HG03280 (cell line): ENCODE measurements around the gene ZNF609.

Source experiments
- ATAC-seq: cut with Tn5 transposase; IDR thresholded peaks from one replicate; pipeline ENCODE4 v1.9.1; 2021; ENCODE audit warnings: mild to moderate bottlenecking, moderate library complexity; ENCODE audit not compliant: unreplicated experiment

Gene ZNF609

GRCh38 chr15:64687688-64688087 lies 227.3 kb downstream of the ZNF609 start:
- ATAC-seq = no peak

- ATAC-seq = no peak
These were observed 228.4 kb downstream of the ZNF609 start for GRCh38 chr15:64688770-64689169.

- no peak for ATAC-seq
These were observed 229.6 kb downstream of the ZNF609 start for GRCh38 chr15:64690008-64690407.

- ATAC-seq = no peak
These were observed 230.4 kb downstream of the ZNF609 start for GRCh38 chr15:64690578-64691296.

- no peak for ATAC-seq
These were observed 231.7 kb downstream of the ZNF609 start for GRCh38 chr15:64691896-64692565.

GRCh38 chr15:64693134-64693533 lies 232.8 kb downstream of the ZNF609 start:
- no peak for ATAC-seq

- no peak for ATAC-seq
These were observed 234.4 kb downstream of the ZNF609 start for GRCh38 chr15:64694816-64695215.

- no peak for ATAC-seq
These were observed 235.2 kb downstream of the ZNF609 start for GRCh38 chr15:64695561-64695992.

GRCh38 chr15:64696481-64696880 lies 236.1 kb downstream of the ZNF609 start:
- no peak for ATAC-seq

- no peak for ATAC-seq
These were observed 237.6 kb downstream of the ZNF609 start for GRCh38 chr15:64697911-64698369.

GRCh38 chr15:64698823-64699222 lies 238.4 kb downstream of the ZNF609 start:
- no peak for ATAC-seq

GRCh38 chr15:64699751-64700388 lies 239.5 kb downstream of the ZNF609 start:
- ATAC-seq = no peak

GRCh38 chr15:64701051-64701450 lies 240.7 kb downstream of the ZNF609 start:
- no peak for ATAC-seq

GRCh38 chr15:64701482-64702184 lies 241.3 kb downstream of the ZNF609 start:
- ATAC-seq = no peak

GRCh38 chr15:64702816-64703631 lies 242.6 kb downstream of the ZNF609 start:
- ATAC-seq = peak; percentile 83

- no peak for ATAC-seq
These were observed 243.2 kb downstream of the ZNF609 start for GRCh38 chr15:64703632-64703959.

- ATAC-seq = no peak
These were observed 244.6 kb downstream of the ZNF609 start for GRCh38 chr15:64705006-64705405.

- ATAC-seq = no peak
These were observed 245.9 kb downstream of the ZNF609 start for GRCh38 chr15:64706011-64706911.

GRCh38 chr15:64710676-64711428 lies 250.5 kb downstream of the ZNF609 start:
- no peak for ATAC-seq
